NCI-H146 treated with DMSO at 0.1 percent for 48 hours (cell line): ENCODE results near the gene LRP10.
"Not testable (repeated sequence)": the region's sequence is repeated elsewhere in the genome, so short reads cannot be mapped to it uniquely, and the experiment has no call there.

ENCODE experiments used
- DNase-seq: peaks from one replicate; lab custom pipeline; 2025; ENCODE audit not compliant: unreplicated experiment; lab: John Stamatoyannopoulos, UW

Gene LRP10

GRCh38 chr14:22842211-22843122, 29.1 kb upstream of the LRP10 start:
- no peak for DNase-seq

- no peak for DNase-seq
These were observed 28.2 kb upstream of the LRP10 start for GRCh38 chr14:22843123-22843925.

GRCh38 chr14:22844221-22845102, 27.1 kb upstream of the LRP10 start:
- no peak for DNase-seq

- no peak for DNase-seq
These were observed 26.5 kb upstream of the LRP10 start for GRCh38 chr14:22845103-22845394.

GRCh38 chr14:22845821-22846625, 25.5 kb upstream of the LRP10 start:
- DNase-seq, result no peak

- DNase-seq, result no peak
These were observed 24.7 kb upstream of the LRP10 start for GRCh38 chr14:22846811-22847307.

GRCh38 chr14:22847661-22848341, 23.7 kb upstream of the LRP10 start:
- no peak for DNase-seq

- DNase-seq, result no peak
These were observed 23.0 kb upstream of the LRP10 start for GRCh38 chr14:22848351-22849164.

GRCh38 chr14:22849212-22849819, 22.2 kb upstream of the LRP10 start:
- no peak for DNase-seq

GRCh38 chr14:22850944-22851764, 20.4 kb upstream of the LRP10 start:
- DNase-seq, result no peak

- DNase-seq, result not testable (repeated sequence)
These were observed 19.4 kb upstream of the LRP10 start for GRCh38 chr14:22852178-22852577.

GRCh38 chr14:22852599-22852939, 19.0 kb upstream of the LRP10 start:
- DNase-seq, result no peak

GRCh38 chr14:22852940-22853767, 18.4 kb upstream of the LRP10 start:
- DNase-seq, result peak; percentile 39

GRCh38 chr14:22854296-22854695, 17.2 kb upstream of the LRP10 start:
- not testable (repeated sequence) for DNase-seq

- no peak for DNase-seq
These were observed 16.4 kb upstream of the LRP10 start for GRCh38 chr14:22854963-22855724.

GRCh38 chr14:22856428-22856827, 15.1 kb upstream of the LRP10 start:
- no peak for DNase-seq
